ENCODE data around the gene SARDH. TPM values are rescaled to one million over a fixed set of nuclear protein-coding genes. Genes with fewer than 3 reads are reported as not detected.

The SARDH gene
- total RNA-seq, 2 donors from 2014 or later = 8.4 to 11.2 TPM

DNA sequence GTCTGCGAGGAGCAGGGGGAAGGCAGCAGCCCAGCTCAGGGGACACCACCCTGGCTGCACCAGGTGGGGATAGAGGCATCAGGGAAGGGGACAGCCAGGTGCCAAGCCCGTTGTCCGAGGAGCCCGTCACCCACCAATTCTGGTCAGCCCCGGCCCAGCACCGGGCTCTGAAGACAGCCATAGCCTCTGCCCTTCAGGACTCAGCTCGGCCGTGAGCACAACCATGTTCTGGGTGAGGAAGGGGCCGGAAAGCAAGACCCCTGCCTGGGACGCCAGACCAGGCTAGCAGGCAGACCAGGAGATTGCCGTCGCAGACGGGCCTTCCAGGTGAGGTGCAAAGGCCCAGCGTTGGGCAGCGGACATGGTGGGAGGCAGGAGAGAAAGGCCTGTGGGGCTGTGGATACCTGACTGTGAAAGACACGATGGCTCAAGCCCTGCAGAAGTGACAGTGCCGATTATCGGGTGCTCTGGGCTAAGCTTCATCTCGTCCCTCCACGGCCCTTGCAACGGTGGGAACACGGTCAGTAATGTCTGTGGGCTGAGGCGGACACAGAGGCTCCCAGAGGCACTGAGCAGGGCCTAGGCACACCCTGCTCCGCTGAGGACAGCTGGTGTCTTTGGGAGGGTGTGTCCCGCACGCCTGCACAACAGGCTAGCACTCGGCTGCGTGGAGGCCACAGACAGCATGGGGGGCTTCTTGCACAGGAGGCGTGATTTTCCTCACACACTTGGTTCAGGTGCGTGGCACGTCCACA, 65.5 kb downstream of the SARDH start:
- H3K27ac Mint-ChIP-seq = no peak overlapping the region
- no peak overlapping the region for H3K9ac ChIP-seq (ENCODE audit: extremely low read depth, low read length, poor library complexity, severe bottlenecking)

DNA sequence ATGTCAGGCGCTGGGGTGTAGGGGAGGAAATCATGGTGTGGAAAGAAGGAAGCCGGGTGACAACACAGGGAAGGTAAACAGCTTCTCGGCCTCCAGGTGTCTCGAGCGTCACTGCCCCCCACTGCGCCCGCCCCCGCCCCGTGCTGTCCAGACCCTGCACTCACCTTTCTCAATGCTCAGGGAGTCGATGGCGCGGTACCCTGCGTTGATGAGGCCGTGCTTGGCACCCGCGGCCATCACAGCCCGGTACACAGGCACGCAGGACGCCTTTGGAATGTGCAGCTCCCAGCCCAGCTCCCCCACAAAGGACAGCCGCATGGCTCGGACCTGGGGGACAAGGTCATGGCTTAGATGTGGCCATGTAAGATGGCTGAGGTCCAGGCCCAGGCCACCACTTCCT, 66.8 kb downstream of the SARDH start:
- Histone ChIP-seq H3K4me3 (ENCODE audit: low read length) (no peak overlapping the region), H3K36me3 (ENCODE audit: control insufficient read depth, insufficient read depth, low read length) (no peaks in the 10 kb centered on the region), H3K9ac (ENCODE audit: extremely low read depth, low read length, poor library complexity, severe bottlenecking) (no peak overlapping the region), H3K9me3 (ENCODE audit: control insufficient read depth, low read length) (no peaks in the 10 kb centered on the region), H3K27ac (ENCODE audit: low read depth, low read length) (no peak overlapping the region), H3K4me1 (ENCODE audit: control insufficient read depth, insufficient read depth, low read length) (no peaks in the 10 kb centered on the region), H3K27me3 (ENCODE audit: control insufficient read depth, insufficient read depth, low read length, poor library complexity, severe bottlenecking) (no peaks in the 10 kb centered on the region)
- H3K9me3 Mint-ChIP-seq = peaks cover 4% of the 10 kb centered on the region
- H3K27me3 Mint-ChIP-seq (ENCODE audit: insufficient read depth) = no peaks in the 10 kb centered on the region
- H3K27ac Mint-ChIP-seq = no peak overlapping the region
- no peak overlapping the region for H3K4me3 Mint-ChIP-seq
- no peak for DNase-seq
- H3K4me1 Mint-ChIP-seq = no peaks in the 10 kb centered on the region
- no peaks in the 10 kb centered on the region for H3K36me3 Mint-ChIP-seq (ENCODE audit: low read depth)
- WGBS, 2 experiments (ENCODE audit: insufficient coverage in 1 of 2, insufficient read length in 1 of 2) = 85 to 89% methylated on average over 18 to 21 of the region's 21 CpGs
- TF ChIP-seq, protein P1, sequence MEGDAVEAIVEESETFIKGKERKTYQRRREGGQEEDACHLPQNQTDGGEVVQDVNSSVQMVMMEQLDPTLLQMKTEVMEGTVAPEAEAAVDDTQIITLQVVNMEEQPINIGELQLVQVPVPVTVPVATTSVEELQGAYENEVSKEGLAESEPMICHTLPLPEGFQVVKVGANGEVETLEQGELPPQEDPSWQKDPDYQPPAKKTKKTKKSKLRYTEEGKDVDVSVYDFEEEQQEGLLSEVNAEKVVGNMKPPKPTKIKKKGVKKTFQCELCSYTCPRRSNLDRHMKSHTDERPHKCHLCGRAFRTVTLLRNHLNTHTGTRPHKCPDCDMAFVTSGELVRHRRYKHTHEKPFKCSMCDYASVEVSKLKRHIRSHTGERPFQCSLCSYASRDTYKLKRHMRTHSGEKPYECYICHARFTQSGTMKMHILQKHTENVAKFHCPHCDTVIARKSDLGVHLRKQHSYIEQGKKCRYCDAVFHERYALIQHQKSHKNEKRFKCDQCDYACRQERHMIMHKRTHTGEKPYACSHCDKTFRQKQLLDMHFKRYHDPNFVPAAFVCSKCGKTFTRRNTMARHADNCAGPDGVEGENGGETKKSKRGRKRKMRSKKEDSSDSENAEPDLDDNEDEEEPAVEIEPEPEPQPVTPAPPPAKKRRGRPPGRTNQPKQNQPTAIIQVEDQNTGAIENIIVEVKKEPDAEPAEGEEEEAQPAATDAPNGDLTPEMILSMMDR (conservative IDR thresholded peaks at IDR 0.05) = no peak

More for the DNA sequence above, 65.5 kb downstream of the SARDH start:
- Mint-ChIP-seq H3K4me1 (no peaks in the 10 kb centered on the region), H3K36me3 (ENCODE audit: low read depth) (no peaks in the 10 kb centered on the region), H3K4me3 (no peak overlapping the region), H3K27me3 (ENCODE audit: insufficient read depth) (no peaks in the 10 kb centered on the region), H3K9me3 (peaks cover 4% of the 10 kb centered on the region)
- Histone ChIP-seq H3K36me3 (ENCODE audit: control insufficient read depth, insufficient read depth, low read length) (no peaks in the 10 kb centered on the region), H3K4me1 (ENCODE audit: control insufficient read depth, insufficient read depth, low read length) (no peaks in the 10 kb centered on the region), H3K27me3 (ENCODE audit: control insufficient read depth, insufficient read depth, low read length, poor library complexity, severe bottlenecking) (no peaks in the 10 kb centered on the region), H3K4me3 (ENCODE audit: low read length) (no peak overlapping the region), H3K27ac (ENCODE audit: low read depth, low read length) (no peak overlapping the region), H3K9me3 (ENCODE audit: control insufficient read depth, low read length) (no peaks in the 10 kb centered on the region)
- TF ChIP-seq, protein P1 (conservative IDR thresholded peaks at IDR 0.05) = no peak
- WGBS, 2 experiments (ENCODE audit: insufficient coverage in 1 of 2, insufficient read length in 1 of 2) = 87 to 89% methylated on average over 23 to 31 of the region's 31 CpGs
- DNase-seq = no peak

DNA sequence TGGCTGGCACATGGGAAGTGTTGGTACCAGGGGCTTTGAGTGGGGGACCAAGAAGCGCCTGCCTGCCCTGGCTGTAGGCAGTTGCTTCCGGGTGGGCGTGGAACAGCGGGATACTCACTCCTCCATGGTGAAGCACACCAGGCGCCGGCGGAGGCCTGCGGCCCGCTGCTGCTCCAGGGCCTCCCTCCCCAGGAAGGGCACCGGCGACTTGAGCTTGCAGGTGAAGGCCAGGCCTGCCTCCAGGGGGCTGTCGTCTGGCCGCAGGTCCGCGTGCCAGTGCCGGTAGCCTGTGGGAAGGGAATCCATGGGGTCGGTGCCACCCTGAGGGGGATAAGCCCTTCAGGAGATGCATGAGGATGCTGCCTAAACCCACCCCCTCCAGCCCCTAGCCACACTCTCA, 67.7 kb downstream of the SARDH start:
- 93 to 97% methylated on average over 17 of the region's 17 CpGs for WGBS, 2 experiments (ENCODE audit: insufficient coverage in 1 of 2, insufficient read length in 1 of 2)
- H3K27ac Mint-ChIP-seq = no peak overlapping the region
- H3K27ac ChIP-seq (ENCODE audit: low read depth, low read length) = no peak overlapping the region
- H3K27me3 Mint-ChIP-seq (ENCODE audit: insufficient read depth) = no peaks in the 10 kb centered on the region
- TF ChIP-seq, protein P1 (conservative IDR thresholded peaks at IDR 0.05) = no peak
- no peak overlapping the region for H3K4me3 Mint-ChIP-seq
- no peaks in the 10 kb centered on the region for H3K4me1 Mint-ChIP-seq
- no peaks in the 10 kb centered on the region for H3K9me3 ChIP-seq (ENCODE audit: control insufficient read depth, low read length)
- DNase-seq = no peak
- no peaks in the 10 kb centered on the region for H3K36me3 Mint-ChIP-seq (ENCODE audit: low read depth)
- H3K9me3 Mint-ChIP-seq = peaks cover 4% of the 10 kb centered on the region
- H3K36me3 ChIP-seq (ENCODE audit: control insufficient read depth, insufficient read depth, low read length) = no peaks in the 10 kb centered on the region
- H3K27me3 ChIP-seq (ENCODE audit: control insufficient read depth, insufficient read depth, low read length, poor library complexity, severe bottlenecking) = no peaks in the 10 kb centered on the region
- no peaks in the 10 kb centered on the region for H3K4me1 ChIP-seq (ENCODE audit: control insufficient read depth, insufficient read depth, low read length)
- H3K4me3 ChIP-seq (ENCODE audit: low read length) = no peak overlapping the region
- no peak overlapping the region for H3K9ac ChIP-seq (ENCODE audit: extremely low read depth, low read length, poor library complexity, severe bottlenecking)

All from endodermal cell (in vitro differentiated cells).